A673 (cell line): ENCODE results near the gene BTBD16.

ENCODE experiments used
- CTCF ChIP-seq: fragments of 300-800, 200-600 bp; sonication (generic); conservative IDR thresholded peaks from 2 replicates; pipeline ENCODE4 v1.5.1; 2017; ENCODE audit warnings: low read depth, mild to moderate bottlenecking, antibody characterized with exemption, low read length, moderate library complexity, mixed read lengths
- EZH2 ChIP-seq: fragments of 200-600 bp; sonication (generic); IDR thresholded peaks from 2 replicates; pipeline ENCODE4 v1.6.1; 2017; ENCODE audit warnings: borderline replicate concordance, low read depth, mild to moderate bottlenecking, mixed read lengths, antibody characterized with exemption, low read length; ENCODE audit not compliant: poor library complexity, severe bottlenecking

GRCh38 chr10:122258136-122259074, 12.7 kb upstream of the BTBD16 start:
- no peak for TF ChIP-seq CTCF
- TF ChIP-seq EZH2, result no peak
